Endodermal cell (in vitro differentiated cells): ENCODE results near the gene C6orf120. TPM values are rescaled to one million over a fixed set of nuclear protein-coding genes. Genes with fewer than 3 reads are reported as not detected.

Source experiments
- DNase-seq: peaks from one replicate; pipeline ENCODE4 v3.0.0-alpha.2; 2017
- H3K27ac ChIP-seq: 2 replicates; pipeline ENCODE4 v1.5.1; 2013; ENCODE audit warnings: mild to moderate bottlenecking, low read depth, low read length, moderate library complexity
- H3K27me3 ChIP-seq: 2 replicates; pipeline ENCODE4 v1.6.1; 2013; ENCODE audit warnings: mild to moderate bottlenecking, low read length, moderate library complexity; ENCODE audit not compliant: insufficient read depth, control insufficient read depth, poor library complexity, severe bottlenecking
- H3K36me3 ChIP-seq: 2 replicates; pipeline ENCODE4 v1.7.0; 2013; ENCODE audit warnings: mild to moderate bottlenecking, low read length, moderate library complexity; ENCODE audit not compliant: control insufficient read depth, insufficient read depth
- H3K4me1 ChIP-seq: one replicate; pipeline ENCODE4 v1.7.0; 2013; ENCODE audit warnings: low read length; ENCODE audit not compliant: control insufficient read depth, insufficient read depth
- H3K4me3 ChIP-seq: 2 replicates; pipeline ENCODE4 v1.5.1; 2013; ENCODE audit warnings: mild to moderate bottlenecking, low read length, moderate library complexity
- H3K9ac ChIP-seq: 2 replicates; pipeline ENCODE4 v1.6.1; 2013; ENCODE audit warnings: mild to moderate bottlenecking, low read length, moderate library complexity; ENCODE audit not compliant: poor library complexity, severe bottlenecking; ENCODE audit errors: extremely low read depth
- H3K9me3 ChIP-seq: 2 replicates; pipeline ENCODE4 v1.6.1; 2013; ENCODE audit warnings: mild to moderate bottlenecking, low read length, moderate library complexity; ENCODE audit not compliant: control insufficient read depth
- H3K27ac Mint-ChIP-seq: 2 replicates; pipeline ENCODE4 v1.8.0; 2020; ENCODE audit warnings: mixed read lengths
- H3K27me3 Mint-ChIP-seq: 2 replicates; pipeline ENCODE4 v1.8.0; 2021; ENCODE audit warnings: mild to moderate bottlenecking, mixed read lengths; ENCODE audit not compliant: insufficient read depth
- H3K36me3 Mint-ChIP-seq: 2 replicates; pipeline ENCODE4 v1.8.0; 2020; ENCODE audit warnings: low read depth, mixed read lengths
- H3K4me1 Mint-ChIP-seq: 2 replicates; pipeline ENCODE4 v1.8.0; 2020; ENCODE audit warnings: mixed read lengths
- H3K4me3 Mint-ChIP-seq: 2 replicates; pipeline ENCODE4 v1.8.0; 2020; ENCODE audit warnings: mild to moderate bottlenecking, moderate library complexity, mixed read lengths
- H3K9me3 Mint-ChIP-seq: 2 replicates; pipeline ENCODE4 v1.8.0; 2020; ENCODE audit warnings: mild to moderate bottlenecking, mixed read lengths
- CTCF ChIP-seq: fragments of 200-600 bp; sonication (generic); conservative IDR thresholded peaks from 2 replicates; pipeline ENCODE4 v1.5.0; 2021; ENCODE audit warnings: antibody characterized with exemption, mild to moderate bottlenecking
- WGBS, 2 experiments: methylation state at CpG; one replicate each; pipeline versions ENCODE4 v1.1.5 to v1.1.7; 2013; ENCODE audit warnings: missing lambda C conversion rate in 2 of 2, mixed read lengths in 1 of 2; ENCODE audit not compliant: insufficient coverage in 1 of 2, insufficient read length in 1 of 2; 5-methylcytosine and 5-hydroxymethylcytosine counted together
- total RNA-seq, 2 donors: library from RNA; stranded (reverse); fragmentation: NEBNext Ultra II Directional in 1 of 2; extraction: Animal tissue kit (Norgen Biotek cat#: 25700) in 1 of 2; gene quantifications; 2 replicates in 1 of 2; 3 replicates in 1 of 2; pipeline ENCODE4 v1.2.1, GENCODE V29; 2021

The C6orf120 gene
- total RNA-seq, 2 donors from 2014 or later, result 24.0 to 29.7 TPM

GRCh38 chr6:169657284-169657610, 44.7 kb upstream of the C6orf120 start:
- peaks cover 18% of the 10 kb centered on the region for H3K9me3 ChIP-seq
- H3K36me3 ChIP-seq, result peaks cover 92% of the 10 kb centered on the region
- TF ChIP-seq CTCF, result no peak
- H3K9me3 Mint-ChIP-seq, result peaks cover 19% of the 10 kb centered on the region
- DNase-seq, result no peak
- no peaks in the 10 kb centered on the region for H3K4me1 ChIP-seq
- H3K27ac Mint-ChIP-seq, result peak overlapping the region; percentile 44
- no peaks in the 10 kb centered on the region for H3K27me3 Mint-ChIP-seq
- WGBS, 2 experiments, result 96% methylated on average over 12 to 13 of the region's 13 CpGs
- peak overlapping the region; percentile 75 for H3K27ac ChIP-seq
- peaks cover 71% of the 10 kb centered on the region for H3K36me3 Mint-ChIP-seq
- peaks cover 7% of the 10 kb centered on the region for H3K4me1 Mint-ChIP-seq
- no peak overlapping the region for H3K4me3 Mint-ChIP-seq
- H3K9ac ChIP-seq, result no peak overlapping the region
- H3K4me3 ChIP-seq, result no peak overlapping the region
- H3K27me3 ChIP-seq, result no peaks in the 10 kb centered on the region

- H3K4me3 Mint-ChIP-seq, result no peak overlapping the region
- H3K27me3 Mint-ChIP-seq, result peaks cover 2% of the 10 kb centered on the region
- Histone ChIP-seq H3K27ac (no peak overlapping the region), H3K9me3 (peaks cover 13% of the 10 kb centered on the region), H3K27me3 (no peaks in the 10 kb centered on the region), H3K9ac (no peak overlapping the region), H3K4me3 (no peak overlapping the region), H3K36me3 (peaks cover 89% of the 10 kb centered on the region), H3K4me1 (no peaks in the 10 kb centered on the region)
- 93 to 98% methylated on average over 8 to 26 of the region's 26 CpGs for WGBS, 2 experiments
- H3K36me3 Mint-ChIP-seq, result peaks cover 77% of the 10 kb centered on the region
- DNase-seq, result peak; percentile 31
- no peak overlapping the region for H3K27ac Mint-ChIP-seq
- peaks cover 5% of the 10 kb centered on the region for H3K4me1 Mint-ChIP-seq
- TF ChIP-seq CTCF, result no peak
- H3K9me3 Mint-ChIP-seq, result peaks cover 9% of the 10 kb centered on the region
Measured at GRCh38 chr6:169659820-169660610, 41.9 kb upstream of the C6orf120 start.

- Histone ChIP-seq H3K4me1 (no peaks in the 10 kb centered on the region), H3K36me3 (peaks cover 89% of the 10 kb centered on the region), H3K9me3 (peaks cover 6% of the 10 kb centered on the region), H3K27ac (no peak overlapping the region), H3K9ac (no peak overlapping the region), H3K27me3 (no peaks in the 10 kb centered on the region), H3K4me3 (no peak overlapping the region)
- no peak for TF ChIP-seq CTCF
- peaks cover 2% of the 10 kb centered on the region for H3K27me3 Mint-ChIP-seq
- no peak for DNase-seq
- H3K36me3 Mint-ChIP-seq, result peaks cover 74% of the 10 kb centered on the region
- H3K27ac Mint-ChIP-seq, result no peak overlapping the region
- WGBS, 2 experiments, result 95 to 96% methylated on average over 16 to 26 of the region's 26 CpGs
- H3K4me3 Mint-ChIP-seq, result no peak overlapping the region
- H3K9me3 Mint-ChIP-seq, result peaks cover 5% of the 10 kb centered on the region
- peaks cover 4% of the 10 kb centered on the region for H3K4me1 Mint-ChIP-seq
Measured at GRCh38 chr6:169660751-169661390, 41.1 kb upstream of the C6orf120 start.
